ENCODE data around the gene AMIGO1. TPM values are rescaled to one million over a fixed set of nuclear protein-coding genes. Genes with fewer than 3 reads are reported as not detected.

Gene AMIGO1, protein sequence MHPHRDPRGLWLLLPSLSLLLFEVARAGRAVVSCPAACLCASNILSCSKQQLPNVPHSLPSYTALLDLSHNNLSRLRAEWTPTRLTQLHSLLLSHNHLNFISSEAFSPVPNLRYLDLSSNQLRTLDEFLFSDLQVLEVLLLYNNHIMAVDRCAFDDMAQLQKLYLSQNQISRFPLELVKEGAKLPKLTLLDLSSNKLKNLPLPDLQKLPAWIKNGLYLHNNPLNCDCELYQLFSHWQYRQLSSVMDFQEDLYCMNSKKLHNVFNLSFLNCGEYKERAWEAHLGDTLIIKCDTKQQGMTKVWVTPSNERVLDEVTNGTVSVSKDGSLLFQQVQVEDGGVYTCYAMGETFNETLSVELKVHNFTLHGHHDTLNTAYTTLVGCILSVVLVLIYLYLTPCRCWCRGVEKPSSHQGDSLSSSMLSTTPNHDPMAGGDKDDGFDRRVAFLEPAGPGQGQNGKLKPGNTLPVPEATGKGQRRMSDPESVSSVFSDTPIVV
- 10 to 100 TPM in 1 of 3 donors, 1 to 10 TPM in 2; 3.6 to 12.5 (median 5.0) TPM for polyA plus RNA-seq

DNA sequence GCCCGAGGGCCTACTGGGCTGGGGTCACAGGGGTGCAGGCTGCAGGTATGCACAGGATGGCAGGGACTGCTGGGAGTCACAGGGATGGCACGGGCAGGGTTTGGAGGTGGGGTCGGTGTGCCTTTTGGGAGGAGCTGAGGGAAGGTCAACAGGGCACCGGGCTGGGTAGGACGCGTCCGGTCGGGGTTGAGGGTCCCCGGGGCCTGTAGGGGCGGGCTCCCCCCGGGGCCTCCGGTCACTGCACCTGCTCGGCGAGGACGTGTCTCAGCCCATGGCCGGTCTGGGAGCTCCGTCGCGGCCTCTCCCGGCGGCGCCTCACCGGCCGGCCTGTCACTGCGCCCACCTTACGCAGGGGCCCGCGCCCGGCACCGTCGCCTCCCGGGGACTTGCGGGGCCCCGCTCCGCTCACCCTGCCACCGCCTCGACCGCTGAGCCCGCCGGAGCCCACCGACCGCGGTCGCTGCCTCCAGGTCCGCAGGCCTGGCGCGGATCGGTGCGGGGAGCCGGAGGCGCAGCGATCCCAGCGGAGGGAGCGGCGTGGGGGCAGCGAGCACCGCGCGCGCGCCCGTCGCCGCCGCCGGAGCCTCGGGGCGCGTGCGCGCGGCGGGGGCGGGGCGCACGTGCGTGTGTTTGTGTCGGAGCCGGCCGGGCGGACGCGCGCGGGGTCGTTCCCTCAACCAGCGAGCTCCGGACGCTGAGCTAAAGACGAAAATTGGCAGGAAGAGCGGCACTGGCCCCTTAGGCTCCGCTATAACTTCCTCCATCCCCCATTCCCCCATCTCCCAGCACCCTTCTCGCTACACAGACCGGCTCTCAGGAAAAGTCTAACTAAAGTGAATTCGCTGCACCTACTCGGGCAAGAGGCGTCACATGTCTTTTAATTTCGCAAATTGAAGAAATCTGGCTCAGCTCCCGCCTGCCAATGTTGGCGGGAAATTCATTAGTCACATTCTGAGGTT, at the start of gene AMIGO1:
AMIGO1 (minus strand) TSS at position 552 of the 959 bp plus-strand sequence. CDS start 815 bp downstream, outside the sequence.
- Mint-ChIP-seq H3K4me3 (peak within 1 kb of the TSS; percentile 90 to 95 (median 95)), H3K9me3 (no peaks in the 10 kb centered on the region), H3K4me1 (peaks cover 41 to 49% of the 10 kb centered on the region in 2 donors), H3K27ac (peak within 1 kb of the TSS in 5 of 6 donors; percentile 40 to 93 (median 79)), H3K27me3 (ENCODE audit: low read depth in 3 of 3) (peaks cover 0 to 9% (median 6%) of the 10 kb centered on the region in 3 donors), H3K36me3 (peaks cover 0 to 5% (median 0%) of the 10 kb centered on the region in 3 donors)
- DNase-seq = peak; percentile 65 to 69 (median 69)

DNA sequence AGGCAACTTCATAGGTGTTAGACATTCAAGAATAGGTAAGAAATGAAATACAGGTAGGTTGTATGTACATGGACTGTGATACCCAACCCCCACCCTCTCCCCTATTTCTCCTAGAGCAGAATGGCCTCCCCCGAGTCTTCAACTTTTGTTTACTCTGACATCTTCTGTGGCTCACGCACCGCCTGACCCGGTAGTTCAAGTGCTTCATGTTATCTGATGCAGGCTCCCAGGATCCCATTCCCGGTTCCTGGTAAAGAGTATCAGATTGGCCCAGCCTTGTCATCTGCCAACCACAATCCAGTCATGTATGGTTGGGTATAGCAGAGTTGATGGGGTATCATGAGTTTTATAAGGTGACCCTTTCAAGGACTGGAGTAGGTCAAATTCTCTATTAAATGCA, 48.0 kb upstream of the AMIGO1 start:
- H3K4me3 Mint-ChIP-seq = no peak overlapping the region
- H3K36me3 Mint-ChIP-seq = no peaks in the 10 kb centered on the region
- peaks cover 2 to 3% (median 2%) of the 10 kb centered on the region in 3 donors for H3K27me3 Mint-ChIP-seq (ENCODE audit: low read depth in 3 of 3)
- no peak for DNase-seq
- peaks cover 73 to 98% of the 10 kb centered on the region in 2 donors for H3K4me1 Mint-ChIP-seq
- no peaks in the 10 kb centered on the region for H3K9me3 Mint-ChIP-seq
- H3K27ac Mint-ChIP-seq = peak overlapping the region in 1 of 6 donors; percentile 31

DNA sequence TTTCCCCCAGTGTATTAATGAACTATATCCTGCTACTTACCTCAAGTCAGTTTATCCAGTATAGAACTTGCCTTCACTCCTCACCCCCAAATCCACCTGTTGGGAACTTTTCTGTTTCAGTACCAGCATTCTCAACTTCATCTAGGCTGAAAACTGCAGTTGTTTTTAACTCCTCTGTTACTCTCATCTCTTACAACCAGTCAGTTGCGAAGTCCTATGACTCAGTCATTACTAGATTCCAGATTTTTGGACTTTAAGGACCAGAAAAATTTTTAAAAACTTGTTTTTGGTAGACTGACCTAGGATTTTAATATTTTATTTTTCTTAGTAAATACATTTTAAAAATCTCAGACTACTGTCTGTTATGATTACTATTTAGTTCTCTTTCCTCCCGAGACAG, 47.0 kb upstream of the AMIGO1 start:
- no peak overlapping the region for H3K4me3 Mint-ChIP-seq
- H3K36me3 Mint-ChIP-seq = no peaks in the 10 kb centered on the region
- H3K27ac Mint-ChIP-seq = peak overlapping the region in 2 of 6 donors; percentile 5 to 36
- H3K9me3 Mint-ChIP-seq = no peaks in the 10 kb centered on the region
- no peak for DNase-seq
- H3K27me3 Mint-ChIP-seq (ENCODE audit: low read depth in 3 of 3) = peaks cover 2 to 3% (median 2%) of the 10 kb centered on the region in 3 donors
- H3K4me1 Mint-ChIP-seq = peaks cover 73 to 91% of the 10 kb centered on the region in 2 donors

DNA sequence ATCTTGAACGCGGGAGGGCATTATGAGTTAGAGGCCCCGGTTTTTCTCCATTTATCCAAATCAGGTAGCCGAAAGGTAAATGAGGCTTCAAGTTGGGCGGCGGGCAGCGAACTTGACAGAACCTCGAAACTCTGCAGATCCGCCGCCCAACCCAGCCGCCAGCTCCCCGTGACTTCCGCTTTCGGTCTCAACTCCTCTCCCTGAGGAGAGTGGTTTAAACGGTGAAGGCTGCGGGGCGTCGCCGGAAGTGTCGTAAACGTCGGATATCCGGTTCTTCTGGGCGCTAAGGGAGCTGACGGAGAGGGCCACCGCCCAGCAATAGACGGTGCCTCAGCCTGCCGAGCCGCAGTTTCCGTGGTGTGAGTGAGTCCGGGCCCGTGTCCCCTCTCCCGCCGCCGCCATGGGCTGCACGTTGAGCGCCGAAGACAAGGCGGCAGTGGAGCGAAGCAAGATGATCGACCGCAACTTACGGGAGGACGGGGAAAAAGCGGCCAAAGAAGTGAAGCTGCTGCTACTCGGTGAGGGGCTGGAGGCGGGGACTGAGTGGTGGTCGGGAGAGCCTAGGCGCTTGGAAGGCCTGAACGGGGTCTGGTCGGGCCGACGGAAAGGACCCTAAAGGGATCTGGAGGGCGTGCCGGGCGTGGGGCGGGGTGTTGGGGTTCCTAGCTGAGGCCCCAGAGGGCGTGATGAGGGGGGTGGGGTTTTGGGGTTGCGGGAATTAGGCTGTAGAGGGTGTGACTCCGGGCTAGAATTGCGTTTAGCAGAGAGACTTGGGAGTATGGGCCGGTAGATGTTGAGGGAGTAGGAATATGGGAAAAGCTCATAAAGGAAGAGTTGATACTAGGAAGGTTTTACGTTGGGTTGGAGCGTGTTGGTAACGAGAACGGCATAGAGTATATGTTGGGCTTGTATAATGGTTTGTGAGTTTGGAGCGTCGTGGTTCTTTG, 39.1 kb upstream of the AMIGO1 start, which contains the start of gene GNAI3:
GNAI3 (plus strand) TSS at position 295 of the 947 bp plus-strand sequence; CDS start at position 401, 106 bp downstream.
- H3K4me1 Mint-ChIP-seq = peaks cover 55 to 71% of the 10 kb centered on the region in 2 donors
- H3K27me3 Mint-ChIP-seq (ENCODE audit: low read depth in 3 of 3) = peaks cover 5 to 22% (median 13%) of the 10 kb centered on the region in 3 donors
- peak within 1 kb of the TSS; percentile 95 to 99 (median 98) for H3K27ac Mint-ChIP-seq
- H3K36me3 Mint-ChIP-seq = no peaks in the 10 kb centered on the region
- H3K9me3 Mint-ChIP-seq = no peaks in the 10 kb centered on the region
- DNase-seq = peak; percentile 96
- H3K4me3 Mint-ChIP-seq = peak within 1 kb of the TSS; percentile 93 to 99 (median 99)

DNA sequence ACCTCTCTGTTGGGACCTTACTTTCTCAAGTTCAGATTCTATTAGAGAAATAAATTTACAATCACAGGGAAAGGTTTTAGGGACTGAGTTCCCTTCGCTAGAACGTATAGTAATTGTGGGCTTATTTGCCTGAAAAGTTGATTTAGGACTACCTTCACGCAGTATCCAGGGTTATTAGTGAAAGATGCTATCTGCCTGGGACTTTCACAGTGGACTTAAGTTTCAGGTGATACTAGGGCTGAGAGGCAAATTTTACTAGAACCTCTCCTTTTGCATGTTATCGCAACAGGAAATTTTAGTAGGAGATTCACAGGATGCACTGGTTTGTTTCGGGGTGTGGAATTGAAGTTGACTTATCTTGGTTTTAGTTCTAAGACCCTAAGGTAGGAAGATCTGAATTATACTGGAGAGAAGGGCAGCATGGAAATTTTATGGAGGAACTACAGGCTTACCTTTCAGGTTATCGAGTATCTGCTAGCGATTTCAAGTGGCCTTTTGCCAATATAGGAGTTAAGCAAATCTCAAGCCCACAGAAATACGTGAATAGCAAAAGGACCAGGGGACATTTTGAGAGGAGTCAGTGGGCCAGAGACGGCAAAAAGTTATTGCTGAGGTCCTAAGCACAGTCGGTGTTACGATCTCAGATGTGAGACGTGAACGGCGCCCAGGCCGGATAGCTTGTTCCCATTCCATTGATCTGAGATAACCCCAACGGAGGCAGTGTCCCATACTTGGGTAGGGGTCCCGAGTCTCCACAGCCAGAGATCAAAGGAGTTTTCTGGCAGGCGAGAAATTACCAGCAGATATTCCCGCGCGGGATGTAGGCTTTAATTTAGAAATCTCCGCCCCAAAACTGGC, 38.2 kb upstream of the AMIGO1 start:
- DNase-seq = peak in 1 of 3 donors; percentile 12
- Mint-ChIP-seq H3K4me1 (peaks cover 50 to 62% of the 10 kb centered on the region in 2 donors), H3K4me3 (peak overlapping the region; percentile 93 to 99 (median 99)), H3K27me3 (ENCODE audit: low read depth in 3 of 3) (peaks cover 5 to 22% (median 13%) of the 10 kb centered on the region in 3 donors), H3K9me3 (no peaks in the 10 kb centered on the region), H3K36me3 (no peaks in the 10 kb centered on the region), H3K27ac (peak overlapping the region; percentile 95 to 99 (median 98))

DNA sequence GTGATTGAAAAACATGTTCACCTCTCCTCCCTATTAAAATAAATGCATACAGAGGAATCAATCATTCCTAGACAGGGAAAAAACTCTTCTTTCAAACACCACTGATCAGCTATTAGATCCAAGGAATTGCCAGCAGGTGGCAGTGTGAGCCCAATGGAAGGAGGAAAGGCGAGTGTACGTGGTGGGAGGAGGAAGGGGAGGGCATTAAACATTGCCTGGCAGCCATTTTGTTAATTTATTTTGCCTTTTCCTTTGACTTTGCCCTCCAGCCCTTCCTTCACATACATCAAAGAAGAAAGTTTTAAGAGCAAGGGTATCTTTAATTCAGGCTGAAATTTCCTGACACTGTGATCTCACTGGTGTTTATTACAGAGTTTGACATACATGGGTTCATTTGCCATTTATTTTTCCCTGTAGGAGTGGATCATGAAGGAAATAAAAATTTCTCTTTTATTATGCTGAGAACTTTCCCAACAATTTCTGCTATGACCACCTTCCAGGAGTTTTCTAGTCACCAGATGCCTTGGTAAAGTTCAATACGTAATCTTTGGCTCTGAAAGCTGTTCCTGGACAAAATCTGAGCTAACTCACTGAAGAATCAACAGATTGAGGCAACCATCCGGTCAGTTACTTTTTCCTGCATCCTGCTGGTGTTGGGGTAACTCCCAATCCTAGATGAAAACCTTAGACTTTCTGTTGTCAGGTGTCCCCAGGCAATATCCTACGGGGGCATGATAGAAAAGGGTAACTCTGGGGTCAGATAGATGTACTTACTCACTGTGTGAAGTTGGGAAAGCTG, 37.0 kb upstream of the AMIGO1 start:
- H3K27ac Mint-ChIP-seq = peak overlapping the region; percentile 95 to 99 (median 98)
- peaks cover 45 to 56% of the 10 kb centered on the region in 2 donors for H3K4me1 Mint-ChIP-seq

DNA sequence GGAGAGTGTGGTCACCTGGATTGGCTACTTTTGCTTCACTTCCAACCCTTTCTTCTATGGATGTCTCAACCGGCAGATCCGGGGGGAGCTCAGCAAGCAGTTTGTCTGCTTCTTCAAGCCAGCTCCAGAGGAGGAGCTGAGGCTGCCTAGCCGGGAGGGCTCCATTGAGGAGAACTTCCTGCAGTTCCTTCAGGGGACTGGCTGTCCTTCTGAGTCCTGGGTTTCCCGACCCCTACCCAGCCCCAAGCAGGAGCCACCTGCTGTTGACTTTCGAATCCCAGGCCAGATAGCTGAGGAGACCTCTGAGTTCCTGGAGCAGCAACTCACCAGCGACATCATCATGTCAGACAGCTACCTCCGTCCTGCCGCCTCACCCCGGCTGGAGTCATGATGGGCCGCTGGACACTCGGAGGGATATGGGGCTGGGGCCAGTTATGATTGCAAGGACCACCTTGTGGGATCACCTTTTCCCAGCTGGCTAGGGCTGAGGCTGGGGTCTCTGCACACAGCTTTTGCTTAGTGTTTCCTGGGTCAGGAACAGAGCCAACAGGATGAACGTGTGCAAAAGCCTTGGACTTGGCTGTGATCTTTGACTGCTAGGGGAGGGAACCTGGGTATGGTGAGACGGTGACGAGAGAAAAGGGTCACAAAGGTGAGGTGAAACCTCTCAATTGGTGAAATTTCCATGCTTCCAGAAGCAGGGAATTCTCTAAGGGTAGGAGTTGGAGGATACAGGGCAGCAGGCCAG, 34.6 kb upstream of the AMIGO1 start:
- Mint-ChIP-seq H3K36me3 (no peaks in the 10 kb centered on the region), H3K9me3 (no peaks in the 10 kb centered on the region), H3K4me1 (peaks cover 27 to 33% of the 10 kb centered on the region in 2 donors), H3K4me3 (no peak overlapping the region), H3K27ac (peak overlapping the region in 1 of 6 donors; percentile 56), H3K27me3 (ENCODE audit: low read depth in 3 of 3) (peaks cover 5 to 17% (median 9%) of the 10 kb centered on the region in 3 donors)
- DNase-seq = no peak

More for the DNA sequence above, 37.0 kb upstream of the AMIGO1 start:
- Mint-ChIP-seq H3K9me3 (no peaks in the 10 kb centered on the region), H3K36me3 (no peaks in the 10 kb centered on the region), H3K4me3 (peak overlapping the region; percentile 93 to 99 (median 99)), H3K27me3 (ENCODE audit: low read depth in 3 of 3) (peaks cover 5 to 22% (median 13%) of the 10 kb centered on the region in 3 donors)
- peak; percentile 83 to 86 (median 84) for DNase-seq

DNA sequence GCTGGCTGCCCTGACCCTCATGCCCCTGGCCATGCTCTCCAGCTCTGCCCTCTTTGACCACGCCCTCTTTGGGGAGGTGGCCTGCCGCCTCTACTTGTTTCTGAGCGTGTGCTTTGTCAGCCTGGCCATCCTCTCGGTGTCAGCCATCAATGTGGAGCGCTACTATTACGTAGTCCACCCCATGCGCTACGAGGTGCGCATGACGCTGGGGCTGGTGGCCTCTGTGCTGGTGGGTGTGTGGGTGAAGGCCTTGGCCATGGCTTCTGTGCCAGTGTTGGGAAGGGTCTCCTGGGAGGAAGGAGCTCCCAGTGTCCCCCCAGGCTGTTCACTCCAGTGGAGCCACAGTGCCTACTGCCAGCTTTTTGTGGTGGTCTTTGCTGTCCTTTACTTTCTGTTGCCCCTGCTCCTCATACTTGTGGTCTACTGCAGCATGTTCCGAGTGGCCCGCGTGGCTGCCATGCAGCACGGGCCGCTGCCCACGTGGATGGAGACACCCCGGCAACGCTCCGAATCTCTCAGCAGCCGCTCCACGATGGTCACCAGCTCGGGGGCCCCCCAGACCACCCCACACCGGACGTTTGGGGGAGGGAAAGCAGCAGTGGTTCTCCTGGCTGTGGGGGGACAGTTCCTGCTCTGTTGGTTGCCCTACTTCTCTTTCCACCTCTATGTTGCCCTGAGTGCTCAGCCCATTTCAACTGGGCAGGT, 33.9 kb upstream of the AMIGO1 start:
- H3K36me3 Mint-ChIP-seq = no peaks in the 10 kb centered on the region
- no peak overlapping the region for H3K27ac Mint-ChIP-seq
- no peak for DNase-seq
- no peak overlapping the region for H3K4me3 Mint-ChIP-seq
- peaks cover 21 to 26% of the 10 kb centered on the region in 2 donors for H3K4me1 Mint-ChIP-seq
- H3K9me3 Mint-ChIP-seq = no peaks in the 10 kb centered on the region
- peaks cover 2 to 10% (median 3%) of the 10 kb centered on the region in 3 donors for H3K27me3 Mint-ChIP-seq (ENCODE audit: low read depth in 3 of 3)

DNA sequence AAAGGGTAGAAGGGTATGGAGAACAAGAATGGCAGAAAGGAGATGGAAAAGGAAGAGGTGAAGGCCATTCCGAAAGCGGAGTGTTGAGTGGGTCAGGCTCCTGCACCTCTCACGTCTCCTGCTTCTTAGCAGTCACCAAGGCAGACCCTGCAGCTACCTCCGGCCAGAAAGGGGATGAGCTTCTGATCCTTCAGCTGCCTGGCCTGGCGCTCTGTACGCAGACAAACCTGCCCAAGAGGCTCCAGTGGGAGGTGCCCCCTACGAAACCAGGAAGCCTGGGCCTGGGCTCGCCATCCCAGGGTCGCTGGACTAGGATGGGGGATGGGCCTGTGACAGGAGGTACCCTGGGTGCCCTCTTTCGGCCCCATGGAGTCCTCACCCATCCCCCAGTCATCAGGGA, 33.1 kb upstream of the AMIGO1 start:
- Mint-ChIP-seq H3K27me3 (ENCODE audit: low read depth in 3 of 3) (peaks cover 0 to 2% (median 0%) of the 10 kb centered on the region in 3 donors), H3K4me1 (peaks cover 16 to 18% of the 10 kb centered on the region in 2 donors), H3K27ac (no peak overlapping the region), H3K9me3 (no peaks in the 10 kb centered on the region), H3K36me3 (no peaks in the 10 kb centered on the region), H3K4me3 (no peak overlapping the region)
- DNase-seq = no peak

DNA sequence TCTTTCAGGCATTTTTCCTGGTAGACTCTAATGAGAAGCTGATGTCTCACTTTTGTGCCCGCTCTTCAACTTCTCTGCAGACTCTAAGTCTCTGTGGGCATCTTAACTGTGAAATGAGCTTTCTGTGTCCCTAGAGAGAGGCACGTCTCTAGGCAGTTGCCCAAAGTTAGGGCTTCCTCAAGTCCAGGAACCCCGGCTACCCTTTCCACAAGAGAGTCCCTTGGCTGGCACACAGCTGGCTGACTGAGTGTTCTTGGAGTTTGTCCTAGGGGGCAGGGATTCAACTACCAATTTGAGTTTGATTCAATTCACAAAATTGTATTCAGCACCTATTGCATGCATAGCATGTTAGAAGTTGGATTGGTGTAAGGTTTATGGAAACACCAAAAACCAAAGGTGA, 31.6 kb upstream of the AMIGO1 start:
- Mint-ChIP-seq H3K27ac (no peak overlapping the region), H3K4me3 (no peak overlapping the region), H3K36me3 (no peaks in the 10 kb centered on the region), H3K27me3 (ENCODE audit: low read depth in 3 of 3) (no peaks in the 10 kb centered on the region), H3K9me3 (no peaks in the 10 kb centered on the region), H3K4me1 (peaks cover under 1 to 2% of the 10 kb centered on the region in 2 donors)
- no peak for DNase-seq
